Measurements from ENCODE around the gene CLDN16.

The CLDN16 gene, protein sequence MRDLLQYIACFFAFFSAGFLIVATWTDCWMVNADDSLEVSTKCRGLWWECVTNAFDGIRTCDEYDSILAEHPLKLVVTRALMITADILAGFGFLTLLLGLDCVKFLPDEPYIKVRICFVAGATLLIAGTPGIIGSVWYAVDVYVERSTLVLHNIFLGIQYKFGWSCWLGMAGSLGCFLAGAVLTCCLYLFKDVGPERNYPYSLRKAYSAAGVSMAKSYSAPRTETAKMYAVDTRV

DNA sequence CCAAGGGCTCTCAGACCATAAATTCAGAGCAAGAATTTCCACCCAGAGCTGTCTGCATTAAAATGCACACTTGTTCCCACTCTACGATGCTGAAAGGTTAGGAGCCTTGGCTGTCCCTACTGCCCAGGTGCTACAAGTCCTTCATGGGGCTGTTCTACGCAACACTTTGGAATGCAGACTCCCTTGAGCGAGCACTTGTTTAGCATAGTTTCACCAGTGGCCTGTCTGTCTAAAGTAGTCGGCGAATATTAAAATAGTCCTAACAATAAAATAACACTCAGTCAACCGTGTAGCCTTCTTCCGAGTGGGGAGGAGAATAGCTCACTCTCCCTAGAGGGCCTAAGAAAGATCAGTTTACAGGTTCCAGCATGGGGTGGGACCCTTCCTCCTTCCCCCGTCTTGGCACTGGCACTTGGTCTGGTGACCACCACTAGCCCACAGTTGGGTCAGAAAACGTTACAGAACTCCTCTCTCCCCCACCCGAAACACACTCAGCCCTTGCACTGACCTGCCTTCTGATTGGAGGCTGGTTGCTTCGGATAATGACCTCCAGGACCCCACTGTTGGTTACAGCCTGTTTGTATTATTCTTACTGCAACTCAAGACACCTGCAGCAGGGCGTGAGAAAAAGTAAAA lies at the start of gene CLDN16:
Gene CLDN16 (plus strand): TSS at position 586 of the 636 bp plus-strand sequence. CDS start 167 bp downstream, outside the sequence.
- no peak for DNase-seq

DNA sequence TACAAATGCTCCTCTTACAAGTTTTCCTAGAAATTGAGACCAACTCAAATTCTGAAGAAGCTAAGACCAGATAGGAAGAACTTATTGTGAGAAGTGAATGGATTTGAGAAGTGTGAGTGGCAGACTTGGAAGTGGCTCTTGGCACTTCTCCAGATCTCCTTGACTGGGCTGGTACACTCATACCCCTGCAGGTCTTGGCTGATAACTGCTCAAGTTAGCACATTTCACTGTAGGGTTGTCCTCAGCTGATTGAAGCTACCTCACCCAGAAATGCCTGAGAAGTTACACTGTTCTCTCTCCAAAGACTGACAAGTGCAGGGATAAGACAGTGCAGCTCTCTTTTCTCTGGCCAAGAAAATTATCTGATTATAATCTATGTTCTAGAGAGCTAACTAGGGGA lies 49.2 kb upstream of the CLDN16 start:
- DNase-seq = no peak

- no peak for DNase-seq
These were observed 48.8 kb upstream of the CLDN16 start for GRCh38 chr3:190339130-190339529.

- no peak for DNase-seq
These were observed 47.9 kb upstream of the CLDN16 start for GRCh38 chr3:190340071-190340470.

DNA sequence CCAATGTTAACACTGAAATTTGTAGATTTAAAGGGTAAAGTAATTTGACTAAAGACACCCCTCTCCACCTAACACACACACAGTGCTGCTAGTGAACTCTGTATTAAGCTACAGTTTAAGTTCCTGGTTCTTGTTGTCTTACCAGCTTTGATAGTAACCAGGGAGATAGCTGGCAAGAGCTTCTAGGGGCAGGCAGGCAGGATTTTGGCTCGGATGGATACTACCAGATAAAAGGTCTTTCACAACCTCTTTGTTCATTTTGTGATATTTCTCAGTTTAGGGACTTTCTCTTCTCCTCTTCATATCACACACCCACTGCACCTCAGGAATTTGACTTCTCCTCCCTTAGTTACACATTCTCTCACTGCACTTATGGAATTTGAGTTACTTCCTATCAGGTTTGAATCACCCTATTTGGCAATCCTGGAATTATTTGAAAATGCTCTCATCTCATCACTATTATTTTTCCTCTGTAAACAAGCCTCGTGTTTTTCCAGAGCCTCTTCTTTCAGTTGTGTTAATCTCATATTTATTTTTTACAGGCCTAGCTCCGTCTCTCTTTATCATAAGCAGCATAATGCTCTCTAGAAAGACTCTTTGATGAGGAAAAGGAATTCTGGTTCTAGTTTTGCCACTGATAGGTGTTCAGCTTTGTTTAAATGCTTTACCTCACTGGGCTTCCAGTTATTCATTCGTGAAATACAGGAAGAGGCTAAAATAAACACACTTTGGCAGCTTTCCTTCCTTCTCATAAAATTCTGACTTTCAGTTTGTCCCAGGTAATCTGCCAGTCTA lies 42.7 kb upstream of the CLDN16 start:
- DNase-seq = no peak

- no peak for DNase-seq
These were observed 42.1 kb upstream of the CLDN16 start for GRCh38 chr3:190345878-190346277.

DNA sequence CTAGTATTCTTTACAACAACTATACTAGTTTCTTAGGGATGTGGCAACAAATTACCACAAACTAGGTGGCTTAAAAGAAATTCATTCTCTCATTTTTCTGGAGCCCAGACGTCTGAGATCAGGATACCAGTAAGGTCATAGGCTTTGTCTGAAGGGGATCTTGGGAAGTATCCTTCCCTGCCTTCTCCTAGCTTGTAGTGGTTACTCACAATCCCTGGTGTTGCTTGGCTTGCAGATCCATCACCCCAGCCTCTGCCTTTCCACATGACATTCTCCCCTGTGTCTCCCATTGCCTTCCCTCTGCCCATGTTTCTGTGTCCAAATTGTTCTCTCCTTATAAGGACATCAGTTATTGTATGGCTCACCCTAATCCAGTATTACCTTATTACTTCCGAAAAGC lies 41.4 kb upstream of the CLDN16 start:
- DNase-seq = no peak

DNA sequence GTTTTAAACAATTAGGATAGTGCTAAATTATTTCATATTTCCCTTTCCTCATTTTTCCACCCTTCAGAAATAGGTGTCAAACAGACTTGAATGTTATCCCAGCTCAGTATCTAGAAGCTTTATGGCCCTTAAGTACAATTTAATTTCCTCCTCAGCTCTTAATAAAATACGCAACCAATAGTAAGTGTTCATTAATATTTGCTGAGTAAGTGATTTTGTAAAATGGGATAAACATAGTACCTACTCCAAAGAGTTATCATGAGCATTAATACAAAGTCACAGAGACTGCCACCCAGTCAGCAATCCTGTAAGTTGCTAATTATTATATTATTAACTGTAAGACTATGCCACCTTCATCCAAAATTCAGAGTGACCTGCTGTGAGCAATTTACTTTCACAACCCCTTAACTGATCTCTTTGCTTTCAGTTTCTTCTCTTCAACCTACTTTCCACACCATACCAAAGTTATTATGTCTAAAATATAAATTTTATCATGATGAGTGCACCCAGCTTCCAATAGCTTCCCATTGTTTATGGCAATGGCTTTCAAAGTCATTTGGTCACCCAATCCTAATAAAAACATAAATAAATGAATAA lies 35.0 kb upstream of the CLDN16 start:
- no peak for DNase-seq

- no peak for DNase-seq
These were observed 31.7 kb upstream of the CLDN16 start for GRCh38 chr3:190356246-190356645.

- DNase-seq = no peak
These were observed 30.5 kb upstream of the CLDN16 start for GRCh38 chr3:190357468-190357867.

DNA sequence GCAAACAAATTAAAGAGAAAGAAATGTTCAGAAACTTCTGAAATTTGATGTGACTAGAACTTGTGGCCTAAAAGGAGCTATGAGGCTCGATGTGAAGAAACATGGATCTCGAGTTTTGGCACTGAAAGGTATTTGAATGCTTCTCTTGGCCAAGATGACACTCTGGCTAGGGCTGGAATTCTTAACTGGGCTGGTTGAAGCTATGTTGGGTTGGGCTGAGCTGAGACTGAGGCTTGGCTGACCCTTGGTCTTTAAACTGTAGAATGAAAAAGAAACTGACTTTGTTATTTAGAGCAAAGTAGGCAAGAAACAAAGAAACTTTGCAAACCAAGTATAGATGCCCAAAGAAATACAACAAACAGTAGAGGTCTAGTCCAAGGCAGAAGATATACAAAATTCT lies 28.1 kb upstream of the CLDN16 start:
- no peak for DNase-seq

DNA sequence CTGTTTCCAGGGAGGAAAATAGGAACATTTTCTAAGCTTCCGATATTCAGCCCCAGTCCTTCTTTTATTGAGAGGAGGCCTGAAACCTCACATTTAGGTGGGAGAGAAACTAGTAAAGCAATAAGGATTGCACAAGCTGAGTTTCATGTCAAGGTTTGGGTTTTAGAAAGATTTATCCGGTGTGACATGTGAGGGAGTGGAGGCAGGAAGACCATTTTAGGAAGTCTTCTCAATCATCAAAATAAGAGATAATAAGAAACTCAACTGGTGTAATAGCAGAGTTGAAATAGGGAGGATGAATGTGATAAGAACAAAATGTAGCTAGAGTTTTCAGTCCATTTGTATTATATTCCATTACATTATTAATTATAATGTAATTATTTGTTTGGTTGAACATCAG lies 27.7 kb upstream of the CLDN16 start:
- DNase-seq = no peak

DNA sequence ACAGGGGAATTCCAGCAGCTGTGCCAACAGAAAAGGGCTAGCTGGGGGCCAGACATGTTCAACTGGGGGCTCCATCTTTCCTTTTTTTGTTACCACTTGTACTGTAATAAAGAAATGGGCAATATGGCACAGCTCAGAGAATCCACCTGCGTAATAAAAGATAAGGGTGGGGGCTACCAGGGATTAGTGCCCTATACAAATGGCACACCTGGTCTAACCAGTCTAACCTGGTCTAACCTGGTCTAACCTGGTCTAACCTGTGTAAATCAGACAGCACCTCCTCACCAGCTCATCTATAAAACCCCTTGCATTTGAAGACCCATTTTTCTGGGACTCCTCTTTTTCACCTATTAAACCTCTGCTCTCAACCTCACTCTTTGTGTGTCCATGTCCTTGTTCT lies 26.2 kb upstream of the CLDN16 start:
- DNase-seq = no peak

DNA sequence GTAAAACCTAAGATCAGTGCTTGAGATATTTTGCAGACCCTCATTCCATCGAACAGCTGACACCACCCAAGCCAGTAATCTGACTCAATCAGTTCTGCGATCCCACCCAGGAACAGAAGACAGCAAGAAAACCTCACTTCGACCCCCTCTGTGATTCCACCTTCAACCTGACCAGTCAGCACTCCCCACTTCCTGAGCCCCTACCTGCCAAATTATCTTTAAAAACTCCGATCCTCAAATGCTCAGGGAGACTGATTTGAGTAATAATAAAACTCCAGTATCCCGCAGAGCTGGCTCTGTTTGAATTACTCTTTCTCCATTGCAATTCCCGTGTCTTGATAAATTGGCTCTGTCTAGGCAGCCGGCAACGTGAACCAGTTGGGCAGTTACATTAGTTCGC lies 25.7 kb upstream of the CLDN16 start:
- no peak for DNase-seq

GRCh38 chr3:190366133-190366532 lies 21.8 kb upstream of the CLDN16 start:
- DNase-seq = no peak

DNA sequence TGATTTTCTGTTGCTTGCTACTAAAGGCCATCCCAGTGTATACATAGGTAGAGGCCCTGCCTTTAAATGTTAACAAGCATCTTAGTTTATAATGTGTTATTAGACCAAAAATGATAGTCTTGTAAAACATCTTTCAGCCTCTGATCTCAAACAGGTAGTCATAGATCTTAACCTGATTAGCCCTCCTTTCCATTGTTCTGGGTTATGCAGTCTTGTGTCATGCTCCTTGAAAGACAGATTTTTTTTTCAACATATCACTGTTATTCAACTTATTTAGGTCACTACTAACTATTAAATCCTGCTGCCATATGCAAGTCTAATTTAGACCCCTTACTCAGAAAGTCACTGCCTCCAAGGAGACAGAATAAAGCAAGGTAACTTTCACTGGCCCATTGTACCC lies 19.1 kb upstream of the CLDN16 start:
- DNase-seq = no peak

DNA sequence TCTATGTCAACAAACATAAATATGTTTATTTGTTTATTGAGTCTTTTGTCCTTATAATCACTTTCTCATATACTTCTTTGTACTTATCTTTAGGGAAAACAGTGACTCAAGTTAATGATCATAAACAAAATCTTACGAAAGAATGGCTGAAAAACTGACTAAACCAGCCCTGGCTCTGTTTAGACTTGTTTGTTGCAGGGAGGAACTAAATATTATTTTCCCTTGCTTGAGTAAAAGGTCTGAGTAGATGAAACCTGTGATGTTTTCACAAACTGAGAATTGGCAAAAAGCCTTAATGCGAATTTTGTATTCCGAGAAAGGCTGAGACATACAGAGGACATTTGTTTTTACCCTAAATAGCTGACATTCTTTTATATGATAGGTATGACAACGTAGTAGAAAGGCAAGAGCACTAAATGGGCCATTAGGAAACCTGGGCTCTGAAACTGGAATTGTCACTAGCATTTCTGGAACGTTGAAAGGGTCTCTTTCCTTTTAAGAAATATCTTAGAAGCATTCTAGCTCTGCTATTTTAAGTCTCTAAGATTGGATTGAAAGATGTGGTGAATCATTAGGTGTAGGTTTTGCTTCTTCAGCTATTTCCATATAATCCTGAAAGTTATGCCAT lies 18.2 kb upstream of the CLDN16 start:
- no peak for DNase-seq

DNA sequence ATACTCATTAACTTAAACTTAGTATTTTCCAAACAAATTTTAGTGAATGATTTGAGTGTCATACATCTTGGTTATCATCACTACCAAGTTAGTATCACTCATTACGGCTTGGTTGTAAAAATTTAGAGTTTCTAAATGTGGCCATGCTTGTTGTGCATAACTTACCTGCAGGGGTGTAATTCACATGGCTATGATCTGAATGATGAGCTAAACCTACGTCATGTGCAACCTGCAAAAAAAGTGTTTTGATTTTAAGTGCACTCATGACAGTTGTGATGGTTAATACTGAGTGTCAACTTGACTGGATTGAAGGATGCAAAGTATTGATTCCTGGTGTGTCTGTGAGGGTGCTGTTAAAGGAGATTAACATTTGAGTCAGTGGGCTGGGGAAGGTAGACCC lies 17.6 kb upstream of the CLDN16 start:
- no peak for DNase-seq

GRCh38 chr3:190371152-190371551 lies 16.8 kb upstream of the CLDN16 start:
- DNase-seq = no peak

DNA sequence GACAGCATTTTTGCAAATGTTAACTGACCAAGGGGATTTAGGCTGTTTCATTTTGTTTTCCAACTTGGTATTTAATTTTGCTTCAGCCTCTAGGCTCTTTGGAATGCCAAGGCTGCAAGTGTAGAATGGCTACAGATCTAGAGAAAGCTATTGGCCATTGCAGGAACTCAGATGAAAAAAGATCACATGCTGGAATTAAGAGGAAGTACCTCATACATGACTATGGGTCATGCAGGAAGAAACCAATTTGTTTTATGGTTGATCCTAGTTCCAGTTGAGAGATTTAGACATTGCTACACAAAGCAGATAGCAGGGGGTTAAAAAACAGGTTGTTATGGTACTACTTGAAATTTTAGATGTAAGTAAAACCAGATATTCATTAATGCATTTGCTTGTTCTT lies 12.7 kb upstream of the CLDN16 start:
- DNase-seq = no peak

DNA sequence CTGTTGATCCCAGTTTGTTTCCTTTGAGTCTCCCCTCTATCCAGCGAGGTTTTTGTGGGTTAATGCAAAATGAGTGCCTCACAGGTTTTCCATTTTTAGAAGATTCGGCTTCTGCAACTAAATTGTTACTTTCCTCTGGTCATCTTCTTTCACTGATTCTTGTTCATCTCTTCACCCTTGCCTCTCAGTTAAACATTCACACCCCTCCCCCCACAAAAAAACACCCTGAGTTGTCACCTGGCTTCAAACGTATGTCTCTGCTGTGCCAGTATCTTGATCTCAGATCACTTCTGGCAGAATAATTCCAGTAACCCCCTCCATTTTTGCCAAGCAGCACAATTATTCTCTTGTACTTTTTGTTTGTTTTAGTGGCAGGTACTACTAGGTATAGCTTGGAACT lies 12.3 kb upstream of the CLDN16 start:
- DNase-seq = no peak

GRCh38 chr3:190378240-190378891 lies 9.6 kb upstream of the CLDN16 start:
- DNase-seq = no peak

DNA sequence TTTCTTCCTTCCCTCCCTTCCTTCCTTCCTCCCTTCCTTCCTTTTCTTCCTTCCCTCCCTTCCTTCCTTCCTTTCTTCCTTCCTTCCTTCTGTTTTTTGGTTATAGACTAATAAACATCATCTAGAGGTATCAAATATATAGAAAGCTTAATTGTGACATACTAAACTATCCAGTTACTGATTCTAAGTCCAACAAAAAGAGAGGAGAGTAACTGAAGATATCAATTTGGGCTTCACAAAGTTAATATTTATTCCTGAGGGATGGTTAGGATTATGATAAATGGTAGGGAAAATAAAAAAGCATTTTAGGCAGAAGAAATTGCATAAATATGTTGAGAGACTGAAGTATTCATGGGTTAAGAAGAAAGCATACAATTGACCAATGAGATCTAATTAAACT lies 7.8 kb upstream of the CLDN16 start:
- no peak for DNase-seq

All from stimulated activated naive CD4-positive, alpha-beta T cell (primary cell).